GM23338 (cell line): ENCODE measurements around the gene MGLL. TPM values are rescaled to one million over a fixed set of nuclear protein-coding genes. Genes with fewer than 3 reads are reported as not detected.

ENCODE experiments used
- ATAC-seq: fragments of 200-7000 bp; cut with Tn5 transposase; 3 replicates; pipeline ENCODE4 v1.9.1; 2020
- DNase-seq: peaks from one replicate; pipeline ENCODE4 v3.0.0-alpha.2; 2015; ENCODE audit warnings: low spot score
- H2AFZ ChIP-seq: fragments of 200-600 bp; sonication (generic); 2 replicates; pipeline ENCODE4 v1.8.0; 2016; ENCODE audit warnings: antibody characterized with exemption, mild to moderate bottlenecking, moderate library complexity
- H3F3A ChIP-seq: fragments of 200-600 bp; sonication (generic); replicated peaks from 2 replicates; pipeline ENCODE4 v1.8.0; 2017; ENCODE audit warnings: antibody characterized with exemption, mixed run types, low read depth
- H3K27ac ChIP-seq: fragments of 200-600 bp; sonication (generic); 2 replicates; pipeline ENCODE4 v1.6.1; 2016; ENCODE audit warnings: low read depth
- H3K27me3 ChIP-seq: fragments of 200-600 bp; sonication (generic); 2 replicates; pipeline ENCODE4 v1.8.0; 2016; ENCODE audit warnings: mild to moderate bottlenecking, mixed run types, moderate library complexity; ENCODE audit not compliant: insufficient read depth
- H3K36me3 ChIP-seq: fragments of 200-600 bp; sonication (generic); 2 replicates; pipeline ENCODE4 v1.8.0; 2016; ENCODE audit warnings: mild to moderate bottlenecking; ENCODE audit not compliant: insufficient read depth
- H3K4me1 ChIP-seq: fragments of 200-600 bp; sonication (generic); 2 replicates; pipeline ENCODE4 v1.8.0; 2016; ENCODE audit warnings: mild to moderate bottlenecking, moderate library complexity; ENCODE audit not compliant: insufficient read depth
- H3K4me2 ChIP-seq: fragments of 200-600 bp; sonication (generic); 2 replicates; pipeline ENCODE4 v1.7.1; 2017; ENCODE audit warnings: mixed run types
- H3K4me3 ChIP-seq: fragments of 200-600 bp; sonication (generic); 2 replicates; pipeline ENCODE4 v1.6.1; 2016; ENCODE audit warnings: mixed run types
- H3K79me2 ChIP-seq: fragments of 200-600 bp; sonication (generic); replicated peaks from 2 replicates; pipeline ENCODE4 v1.8.0; 2017; ENCODE audit warnings: mild to moderate bottlenecking; ENCODE audit not compliant: insufficient read depth
- H3K9me2 ChIP-seq: fragments of 200-600 bp; sonication (generic); 2 replicates; pipeline ENCODE4 v1.8.0; 2017; ENCODE audit not compliant: insufficient read depth
- H4K20me1 ChIP-seq: fragments of 200-600 bp; sonication (generic); replicated peaks from 2 replicates; pipeline ENCODE4 v1.8.0; 2017; ENCODE audit warnings: mild to moderate bottlenecking; ENCODE audit not compliant: insufficient read depth
- H3K27ac Mint-ChIP-seq: 2 replicates; pipeline ENCODE4 v1.8.0; 2020; ENCODE audit warnings: inconsistent platforms, mild to moderate bottlenecking, moderate library complexity, mixed read lengths
- H3K27me3 Mint-ChIP-seq: 3 replicates; pipeline ENCODE4 v1.8.0; 2022; ENCODE audit warnings: low read depth, mild to moderate bottlenecking, moderate library complexity, mixed read lengths, inconsistent platforms; ENCODE audit not compliant: insufficient read depth, poor library complexity
- H3K36me3 Mint-ChIP-seq: 3 replicates; pipeline ENCODE4 v1.8.0; 2021; ENCODE audit warnings: low read depth, mild to moderate bottlenecking, inconsistent platforms, moderate library complexity, mixed read lengths
- H3K4me1 Mint-ChIP-seq: 3 replicates; pipeline ENCODE4 v1.8.0; 2020; ENCODE audit warnings: mild to moderate bottlenecking, inconsistent platforms, mixed read lengths
- H3K4me3 Mint-ChIP-seq: 3 replicates; pipeline ENCODE4 v1.8.0; 2021; ENCODE audit warnings: moderate library complexity, mild to moderate bottlenecking, inconsistent platforms, mixed read lengths
- H3K9me3 Mint-ChIP-seq: 3 replicates; pipeline ENCODE4 v1.8.0; 2020; ENCODE audit warnings: moderate library complexity, mild to moderate bottlenecking, inconsistent platforms, mixed read lengths
- CREB1 ChIP-seq: fragments of 250-450 bp; sonication (Bioruptor Pico); IDR thresholded peaks from 2 replicates; pipeline ENCODE4 v1.5.0; 2020; ENCODE audit warnings: low read depth, mild to moderate bottlenecking, moderate library complexity
- CTCF ChIP-seq, 2 experiments: fragments of 200-600 bp in 1 of 2; sonication (generic) in 1 of 2; conservative IDR thresholded peaks; 2 replicates each; pipeline versions ENCODE4 v1.5.1 to v1.6.1; 2016 to 2017; ENCODE audit warnings: antibody characterized with exemption in 2 of 2, low read depth in 2 of 2, mild to moderate bottlenecking in 2 of 2, moderate library complexity in 1 of 2
- ETS1 ChIP-seq: IDR thresholded peaks from 2 replicates; pipeline ENCODE4 v1.6.1; 2016; ENCODE audit warnings: antibody characterized with exemption
- EZH2 ChIP-seq: fragments of 200-600 bp; sonication (generic); IDR thresholded peaks from one replicate; pipeline ENCODE4 v1.8.0; 2017; ENCODE audit warnings: antibody characterized with exemption, mild to moderate bottlenecking, low read depth; ENCODE audit not compliant: unreplicated experiment
- EZH2phosphoT487 ChIP-seq: fragments of 200-600 bp; sonication (generic); IDR thresholded peaks from one replicate; pipeline ENCODE4 v1.8.1; 2018; ENCODE audit warnings: antibody characterized with exemption; ENCODE audit not compliant: unreplicated experiment
- JUNB ChIP-seq: IDR thresholded peaks from one replicate; pipeline ENCODE4 v1.6.1; 2016; ENCODE audit warnings: antibody characterized with exemption; ENCODE audit not compliant: unreplicated experiment
- NANOG ChIP-seq: IDR thresholded peaks from 2 replicates; pipeline ENCODE4 v1.6.1; 2016; ENCODE audit warnings: antibody characterized with exemption, borderline replicate concordance
- POLR2AphosphoS5 ChIP-seq: IDR thresholded peaks from 2 replicates; pipeline ENCODE4 v1.6.1; 2016; ENCODE audit warnings: antibody characterized with exemption, low read depth
- REST ChIP-seq: IDR thresholded peaks from one replicate; pipeline ENCODE4 v1.6.1; 2018; ENCODE audit warnings: antibody characterized with exemption; ENCODE audit not compliant: unreplicated experiment
- STAT1 ChIP-seq: IDR thresholded peaks from one replicate; pipeline ENCODE4 v1.6.1; 2016; ENCODE audit warnings: antibody characterized with exemption; ENCODE audit not compliant: unreplicated experiment
- ZNF114 ChIP-seq: fragments of 250-450 bp; sonication (Bioruptor Pico); IDR thresholded peaks from 2 replicates; pipeline ENCODE4 v1.5.0; 2020; ENCODE audit warnings: mild to moderate bottlenecking, moderate library complexity
- ZNF331 ChIP-seq: fragments of 250-450 bp; sonication (Bioruptor Pico); IDR thresholded peaks from 2 replicates; pipeline ENCODE4 v1.5.0; 2020; ENCODE audit warnings: low read depth, mild to moderate bottlenecking, moderate library complexity
- ZNF462 ChIP-seq: fragments of 250-450 bp; sonication (Bioruptor Pico); IDR thresholded peaks from 2 replicates; pipeline ENCODE4 v1.5.0; 2020; ENCODE audit warnings: mild to moderate bottlenecking, moderate library complexity
- polyA plus RNA-seq: library from polyadenylated mRNA; unstranded; fragments of >200 nt; fragmentation: Nextera tagmentation; extraction: Ambion mirVana; gene quantifications from 2 replicates; pipeline ENCODE4 v1.2.1, GENCODE V29; 2016
- total RNA-seq: library from RNA; depleted of rRNA; stranded (reverse); fragments of >200 nt; shearing (Covaris generic); gene quantifications from 2 replicates; pipeline ENCODE4 v1.2.3, GENCODE V29; 2014

Gene MGLL
- total and polyA plus RNA-seq, 2 experiments from 2014 or later = 0.71 to 0.83 TPM

- Histone ChIP-seq H3K27ac (no peak overlapping the region), H3K4me2 (no peak overlapping the region), H4K20me1 (no peaks in the 10 kb centered on the region), H2AFZ (no peak overlapping the region), H3K4me1 (no peaks in the 10 kb centered on the region), H3K4me3 (no peak overlapping the region), H3K27me3 (no peaks in the 10 kb centered on the region), H3F3A (no peaks in the 10 kb centered on the region), H3K36me3 (no peaks in the 10 kb centered on the region), H3K9me2 (peaks cover 8% of the 10 kb centered on the region; the same call in 1 of the 2 replicates), H3K79me2 (no peaks in the 10 kb centered on the region)
- no peak for TF ChIP-seq ZNF331 (CRISPR knock-in tag)
- TF ChIP-seq ZNF114 (CRISPR knock-in tag) = no peak
- TF ChIP-seq STAT1 = no peak
- TF ChIP-seq NANOG = no peak
- no peak for TF ChIP-seq ETS1
- TF ChIP-seq EZH2 = no peak
- TF ChIP-seq POLR2AphosphoS5 = no peak
- no peak for TF ChIP-seq REST
- no peak for TF ChIP-seq JUNB
- no peak for TF ChIP-seq EZH2phosphoT487
- no peak for TF ChIP-seq CTCF (conservative IDR thresholded peaks at IDR 0.05; ENCODE audit: low read depth in 2 of 2)
- no peak for TF ChIP-seq ZNF462 (CRISPR knock-in tag)
- no peak for TF ChIP-seq CREB1
- peaks cover 3% of the 10 kb centered on the region for H3K27me3 Mint-ChIP-seq
- no peaks in the 10 kb centered on the region; the same call in 1 of the 3 replicates for H3K9me3 Mint-ChIP-seq
- no peaks in the 10 kb centered on the region for H3K36me3 Mint-ChIP-seq
- H3K4me1 Mint-ChIP-seq = peaks cover 3% of the 10 kb centered on the region; the same call in 2 of the 3 replicates
- no peak for ATAC-seq
- no peak for DNase-seq
- no peak overlapping the region for H3K27ac Mint-ChIP-seq
- H3K4me3 Mint-ChIP-seq = no peak overlapping the region
These were observed 18.7 kb downstream of the MGLL start for GRCh38 chr3:127803619-127804018.
